GM12865 (cell line): ENCODE results near the gene RBPJ.

Source experiments
- DNase-seq: peaks from one replicate; pipeline ENCODE4 v3.0.0; 2010; ENCODE audit warnings: low read depth
- H3K4me3 ChIP-seq: 2 replicates; pipeline ENCODE4 v1.5.1; 2011; ENCODE audit warnings: mild to moderate bottlenecking, low read depth, low read length, control low read depth
- CTCF ChIP-seq: IDR thresholded peaks from 2 replicates; pipeline ENCODE4 v1.5.1; 2011; ENCODE audit warnings: low read length, control low read depth, low read depth, inconsistent platforms; ENCODE audit not compliant: insufficient read depth; ENCODE audit errors: missing control alignments

Gene RBPJ

GRCh38 chr4:26334366-26334765 lies 13.6 kb downstream of the RBPJ start:
- DNase-seq: no peak
- TF ChIP-seq CTCF: no peak
- H3K4me3 ChIP-seq: no peak overlapping the region

GRCh38 chr4:26337612-26338011 lies 16.8 kb downstream of the RBPJ start:
- no peak for TF ChIP-seq CTCF
- H3K4me3 ChIP-seq: no peak overlapping the region
- DNase-seq: no peak

GRCh38 chr4:26342328-26343037 lies 21.7 kb downstream of the RBPJ start:
- DNase-seq: no peak
- TF ChIP-seq CTCF: no peak
- H3K4me3 ChIP-seq: no peak overlapping the region

- no peak for TF ChIP-seq CTCF
- no peak for DNase-seq
Observed at GRCh38 chr4:26343038-26343398, 22.2 kb downstream of the RBPJ start.

GRCh38 chr4:26344901-26345564 lies 24.2 kb downstream of the RBPJ start:
- TF ChIP-seq CTCF: no peak
- no peak for DNase-seq
- H3K4me3 ChIP-seq: no peak overlapping the region

More at GRCh38 chr4:26343038-26343398, 22.2 kb downstream of the RBPJ start:
- H3K4me3 ChIP-seq: no peak overlapping the region

- no peak overlapping the region for H3K4me3 ChIP-seq
- no peak for DNase-seq
- no peak for TF ChIP-seq CTCF
Observed at GRCh38 chr4:26345565-26345938, 24.7 kb downstream of the RBPJ start.
